Liver (tissue), 3 donors: ENCODE data around the gene MED12L.

ENCODE experiments used
- ATF3 ChIP-seq: IDR thresholded peaks from 2 replicates; pipeline ENCODE4 v1.6.1; 2016; ENCODE audit warnings: antibody characterized with exemption
- CTCF ChIP-seq: fragments of 150-350 bp; IDR thresholded peaks from 2 replicates; pipeline ENCODE4 v1.5.1; 2017; ENCODE audit warnings: improper control_type of control experiment, low read depth, low read length; ENCODE audit not compliant: missing input control
- EGR1 ChIP-seq, 2 donors: IDR thresholded peaks; 2 replicates each; pipeline ENCODE4 v1.6.1; 2016 to 2018; ENCODE audit warnings: antibody characterized with exemption in 2 of 2, low read depth in 2 of 2
- GABPA ChIP-seq, 2 donors: IDR thresholded peaks in 1 of 2; conservative IDR thresholded peaks in 1 of 2; 2 replicates each; pipeline ENCODE4 v1.6.1; 2016; ENCODE audit warnings: antibody characterized with exemption in 2 of 2, mild to moderate bottlenecking in 1 of 2, moderate library complexity in 1 of 2
- HNF4A ChIP-seq, 2 donors: conservative IDR thresholded peaks; 2 replicates each; pipeline ENCODE4 v1.6.1; 2016; ENCODE audit warnings: antibody characterized with exemption in 2 of 2, mild to moderate bottlenecking in 2 of 2
- HNF4G ChIP-seq: IDR thresholded peaks from 2 replicates; pipeline ENCODE4 v1.6.1; 2016; ENCODE audit warnings: antibody characterized with exemption
- JUND ChIP-seq, 2 donors: IDR thresholded peaks; 2 replicates each; pipeline ENCODE4 v1.6.1; 2016; ENCODE audit warnings: antibody characterized with exemption in 2 of 2
- RAD21 ChIP-seq, 2 donors: IDR thresholded peaks; 2 replicates each; pipeline ENCODE4 v1.6.1; 2016; ENCODE audit warnings: antibody characterized with exemption in 2 of 2, mild to moderate bottlenecking in 2 of 2
- SP1 ChIP-seq: IDR thresholded peaks from 2 replicates; pipeline ENCODE4 v1.6.1; 2018; ENCODE audit warnings: antibody characterized with exemption, mild to moderate bottlenecking
- TAF1 ChIP-seq: conservative IDR thresholded peaks from 2 replicates; pipeline ENCODE4 v1.6.1; 2016; ENCODE audit warnings: antibody characterized with exemption, mild to moderate bottlenecking
- ZBTB33 ChIP-seq: IDR thresholded peaks from 2 replicates; pipeline ENCODE4 v1.6.1; 2016; ENCODE audit warnings: antibody characterized with exemption
- TF ChIP-seq, protein P1 (sequence below): IDR thresholded peaks from 2 replicates; pipeline ENCODE4 v1.6.1; 2016; ENCODE audit warnings: antibody characterized with exemption, mild to moderate bottlenecking
- TF ChIP-seq, protein P2 (sequence below): IDR thresholded peaks from 2 replicates; pipeline ENCODE4 v1.6.1; 2016; ENCODE audit warnings: antibody characterized with exemption
- donor health status: healthy.
- donor health status: healthy.

DNA sequence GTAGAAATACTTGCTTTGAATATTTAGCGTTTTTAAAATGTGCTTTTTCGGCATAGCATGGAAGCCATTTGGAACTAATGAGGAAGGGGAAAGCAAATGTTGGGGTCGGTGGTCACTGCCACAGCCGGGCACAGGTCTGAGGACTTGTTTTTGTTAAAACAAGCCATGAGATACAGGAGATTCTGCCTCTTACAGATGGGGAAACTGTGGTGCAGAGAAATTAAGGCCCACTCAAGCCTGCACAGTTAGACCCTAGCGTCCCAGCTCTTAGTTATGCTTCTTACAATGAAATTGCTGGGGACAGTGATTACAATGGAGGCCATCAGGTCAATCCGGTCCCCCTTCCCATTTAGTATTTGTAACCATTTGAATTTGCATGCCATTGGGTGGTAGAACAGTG lies 120.0 kb downstream of the MED12L start:
- TF ChIP-seq, protein P1, sequence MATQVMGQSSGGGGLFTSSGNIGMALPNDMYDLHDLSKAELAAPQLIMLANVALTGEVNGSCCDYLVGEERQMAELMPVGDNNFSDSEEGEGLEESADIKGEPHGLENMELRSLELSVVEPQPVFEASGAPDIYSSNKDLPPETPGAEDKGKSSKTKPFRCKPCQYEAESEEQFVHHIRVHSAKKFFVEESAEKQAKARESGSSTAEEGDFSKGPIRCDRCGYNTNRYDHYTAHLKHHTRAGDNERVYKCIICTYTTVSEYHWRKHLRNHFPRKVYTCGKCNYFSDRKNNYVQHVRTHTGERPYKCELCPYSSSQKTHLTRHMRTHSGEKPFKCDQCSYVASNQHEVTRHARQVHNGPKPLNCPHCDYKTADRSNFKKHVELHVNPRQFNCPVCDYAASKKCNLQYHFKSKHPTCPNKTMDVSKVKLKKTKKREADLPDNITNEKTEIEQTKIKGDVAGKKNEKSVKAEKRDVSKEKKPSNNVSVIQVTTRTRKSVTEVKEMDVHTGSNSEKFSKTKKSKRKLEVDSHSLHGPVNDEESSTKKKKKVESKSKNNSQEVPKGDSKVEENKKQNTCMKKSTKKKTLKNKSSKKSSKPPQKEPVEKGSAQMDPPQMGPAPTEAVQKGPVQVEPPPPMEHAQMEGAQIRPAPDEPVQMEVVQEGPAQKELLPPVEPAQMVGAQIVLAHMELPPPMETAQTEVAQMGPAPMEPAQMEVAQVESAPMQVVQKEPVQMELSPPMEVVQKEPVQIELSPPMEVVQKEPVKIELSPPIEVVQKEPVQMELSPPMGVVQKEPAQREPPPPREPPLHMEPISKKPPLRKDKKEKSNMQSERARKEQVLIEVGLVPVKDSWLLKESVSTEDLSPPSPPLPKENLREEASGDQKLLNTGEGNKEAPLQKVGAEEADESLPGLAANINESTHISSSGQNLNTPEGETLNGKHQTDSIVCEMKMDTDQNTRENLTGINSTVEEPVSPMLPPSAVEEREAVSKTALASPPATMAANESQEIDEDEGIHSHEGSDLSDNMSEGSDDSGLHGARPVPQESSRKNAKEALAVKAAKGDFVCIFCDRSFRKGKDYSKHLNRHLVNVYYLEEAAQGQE = no peak
- TF ChIP-seq CTCF (no peak), JUND (IDR thresholded peaks at IDR 0.05) (no peak), TAF1 (no peak), GABPA (IDR thresholded peaks at IDR 0.05 in 1 of 2, conservative IDR thresholded peaks at IDR 0.05 in 1 of 2) (no peak), ZBTB33 (no peak), HNF4A (conservative IDR thresholded peaks at IDR 0.05) (no peak), SP1 (no peak), RAD21 (IDR thresholded peaks at IDR 0.05) (no peak), ATF3 (no peak), HNF4G (no peak), EGR1 (IDR thresholded peaks at IDR 0.05; ENCODE audit: low read depth in 2 of 2) (no peak)
- TF ChIP-seq, protein P2, sequence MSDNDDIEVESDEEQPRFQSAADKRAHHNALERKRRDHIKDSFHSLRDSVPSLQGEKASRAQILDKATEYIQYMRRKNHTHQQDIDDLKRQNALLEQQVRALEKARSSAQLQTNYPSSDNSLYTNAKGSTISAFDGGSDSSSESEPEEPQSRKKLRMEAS = no peak
